Measurements from ENCODE around the gene MRPL54. TPM values are rescaled to one million over a fixed set of nuclear protein-coding genes. Genes with fewer than 3 reads are reported as not detected.

Gene MRPL54
- total RNA-seq, 4 donors from 2014 or later = 23.3 to 86.3 (median 63.3) TPM

GRCh38 chr19:3778104-3778867 is 15.8 kb downstream of the MRPL54 start:
- TF ChIP-seq CTCF (IDR thresholded peaks at IDR 0.05 in 4 of 5, conservative IDR thresholded peaks at IDR 0.05 in 1 of 5) (no peak), POLR2A (IDR thresholded peaks at IDR 0.05) (no peak)
- ATAC-seq = no peak
- intact Hi-C loops (cut with DNase I; ENCODE audit: low total_unique reads) = no loop called here

GRCh38 chr19:3778899-3779723 is 16.6 kb downstream of the MRPL54 start:
- no peaks in the 10 kb centered on the region for H3K36me3 ChIP-seq
- no peak for DNase-seq
- H3K4me3 ChIP-seq = no peak overlapping the region
- in situ Hi-C loops (cut with MboI; ENCODE audit: low sequenced_read_pairs in 4 of 4) (no loop called here), intact Hi-C loops (cut with DNase I; ENCODE audit: low total_unique reads) (no loop called here)
- peaks cover 12 to 25% (median 14%) of the 10 kb centered on the region in 3 donors for H3K27me3 ChIP-seq
- H3K9me3 ChIP-seq = peaks cover 0 to 19% (median 3%) of the 10 kb centered on the region in 3 donors
- no peak overlapping the region for H3K27ac ChIP-seq
- no peaks in the 10 kb centered on the region for H3K4me1 ChIP-seq
- ATAC-seq = no peak
- TF ChIP-seq POLR2A (IDR thresholded peaks at IDR 0.05) = no peak
- TF ChIP-seq CTCF (IDR thresholded peaks at IDR 0.05 in 4 of 5, conservative IDR thresholded peaks at IDR 0.05 in 1 of 5) = no peak

More at GRCh38 chr19:3778104-3778867, 15.8 kb downstream of the MRPL54 start:
- in situ Hi-C loops (cut with MboI; ENCODE audit: low sequenced_read_pairs in 4 of 4) = no loop called here
- Histone ChIP-seq H3K4me1 (no peaks in the 10 kb centered on the region), H3K36me3 (no peaks in the 10 kb centered on the region), H3K9me3 (peaks cover 0 to 19% (median 3%) of the 10 kb centered on the region in 3 donors), H3K4me3 (no peak overlapping the region), H3K27me3 (peaks cover 6 to 17% (median 10%) of the 10 kb centered on the region in 3 donors), H3K27ac (no peak overlapping the region)
- no peak for DNase-seq

- DNase-seq (no peak), ATAC-seq (no peak)
- Histone ChIP-seq H3K27me3 (peaks cover 22 to 41% (median 28%) of the 10 kb centered on the region in 3 donors), H3K36me3 (no peaks in the 10 kb centered on the region), H3K4me3 (no peak overlapping the region), H3K27ac (no peak overlapping the region), H3K4me1 (no peaks in the 10 kb centered on the region), H3K9me3 (peaks cover 0 to 19% (median 3%) of the 10 kb centered on the region in 3 donors)
- TF ChIP-seq POLR2A (IDR thresholded peaks at IDR 0.05) = no peak
- no peak for TF ChIP-seq CTCF (IDR thresholded peaks at IDR 0.05 in 4 of 5, conservative IDR thresholded peaks at IDR 0.05 in 1 of 5)
- intact Hi-C loops (cut with DNase I; ENCODE audit: low total_unique reads) (no loop called here), in situ Hi-C loops (cut with MboI; ENCODE audit: low sequenced_read_pairs in 4 of 4) (no loop called here)
Measured at GRCh38 chr19:3780786-3781304, 18.4 kb downstream of the MRPL54 start.

- ATAC-seq (no peak), DNase-seq (no peak)
- no peak overlapping the region for H3K4me3 ChIP-seq
- H3K27ac ChIP-seq = no peak overlapping the region
- H3K36me3 ChIP-seq = no peaks in the 10 kb centered on the region
- TF ChIP-seq CTCF (IDR thresholded peaks at IDR 0.05 in 4 of 5, conservative IDR thresholded peaks at IDR 0.05 in 1 of 5) (no peak), POLR2A (IDR thresholded peaks at IDR 0.05) (no peak)
- peaks cover 0 to 19% (median 3%) of the 10 kb centered on the region in 3 donors for H3K9me3 ChIP-seq
- peaks cover 24 to 43% (median 30%) of the 10 kb centered on the region in 3 donors for H3K27me3 ChIP-seq
- intact Hi-C loops (cut with DNase I; ENCODE audit: low total_unique reads) (no loop called here), in situ Hi-C loops (cut with MboI; ENCODE audit: low sequenced_read_pairs in 4 of 4) (no loop called here)
- H3K4me1 ChIP-seq = no peaks in the 10 kb centered on the region
Measured at GRCh38 chr19:3781603-3782002, 19.1 kb downstream of the MRPL54 start.
